ENCODE data around the gene RHOBTB3. TPM values are rescaled to one million over a fixed set of nuclear protein-coding genes. Genes with fewer than 3 reads are reported as not detected.

Gene RHOBTB3
- total RNA-seq, 3 donors from 2014 or later: 56.5 to 85.2 (median 60.4) TPM

DNA sequence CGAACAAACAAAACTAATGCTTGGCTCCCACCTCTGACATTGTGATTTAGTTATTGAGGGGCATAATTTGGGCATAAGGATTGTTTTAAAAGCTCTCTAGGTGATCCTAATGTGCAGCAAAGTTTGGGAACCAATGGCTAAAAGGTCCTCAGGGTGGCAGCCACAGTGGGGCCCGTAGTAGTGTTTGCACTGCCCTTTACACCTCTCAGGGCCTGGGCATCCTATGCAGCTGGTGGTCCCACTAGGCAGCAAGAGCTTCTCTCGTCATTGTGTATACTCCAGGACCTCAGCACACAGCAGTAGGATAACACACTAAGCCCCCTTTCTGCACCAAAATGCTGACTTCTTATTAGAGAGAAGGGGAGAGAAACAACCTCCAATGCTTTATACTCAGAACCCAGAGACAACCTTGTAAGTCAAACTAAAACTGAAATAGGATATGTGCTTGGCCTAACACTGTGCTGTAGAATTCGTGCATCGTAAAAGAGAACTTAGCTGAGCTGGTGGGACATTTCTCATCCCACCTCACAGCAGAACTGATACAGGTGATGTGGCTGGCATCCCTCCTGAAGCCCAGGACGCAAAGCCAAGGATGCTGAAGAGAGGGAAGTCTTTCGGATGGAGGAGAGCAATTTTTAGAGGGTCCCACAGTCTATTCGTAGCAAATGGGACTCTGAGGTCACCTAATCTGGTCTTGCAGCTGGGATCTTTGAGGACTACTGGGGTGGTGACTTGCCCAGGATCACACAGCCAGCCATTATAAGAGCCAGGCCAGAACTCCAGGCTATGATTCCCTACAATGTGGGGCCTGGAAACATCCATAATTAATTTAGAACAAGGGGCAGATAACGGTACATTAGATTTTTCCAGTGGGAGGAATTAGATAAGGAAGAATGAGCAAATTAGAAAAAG lies 90.2 kb downstream of the RHOBTB3 start:
- Histone ChIP-seq H3K4me1 (ENCODE audit: low read depth) (peaks cover 62% of the 10 kb centered on the region), H3K36me3 (ENCODE audit: low read depth) (no peaks in the 10 kb centered on the region), H3K9me3 (no peaks in the 10 kb centered on the region), H3K4me3 (peak overlapping the region; percentile 64)
- no peak for DNase-seq
- ATAC-seq: no peak
- TF ChIP-seq, protein P1, sequence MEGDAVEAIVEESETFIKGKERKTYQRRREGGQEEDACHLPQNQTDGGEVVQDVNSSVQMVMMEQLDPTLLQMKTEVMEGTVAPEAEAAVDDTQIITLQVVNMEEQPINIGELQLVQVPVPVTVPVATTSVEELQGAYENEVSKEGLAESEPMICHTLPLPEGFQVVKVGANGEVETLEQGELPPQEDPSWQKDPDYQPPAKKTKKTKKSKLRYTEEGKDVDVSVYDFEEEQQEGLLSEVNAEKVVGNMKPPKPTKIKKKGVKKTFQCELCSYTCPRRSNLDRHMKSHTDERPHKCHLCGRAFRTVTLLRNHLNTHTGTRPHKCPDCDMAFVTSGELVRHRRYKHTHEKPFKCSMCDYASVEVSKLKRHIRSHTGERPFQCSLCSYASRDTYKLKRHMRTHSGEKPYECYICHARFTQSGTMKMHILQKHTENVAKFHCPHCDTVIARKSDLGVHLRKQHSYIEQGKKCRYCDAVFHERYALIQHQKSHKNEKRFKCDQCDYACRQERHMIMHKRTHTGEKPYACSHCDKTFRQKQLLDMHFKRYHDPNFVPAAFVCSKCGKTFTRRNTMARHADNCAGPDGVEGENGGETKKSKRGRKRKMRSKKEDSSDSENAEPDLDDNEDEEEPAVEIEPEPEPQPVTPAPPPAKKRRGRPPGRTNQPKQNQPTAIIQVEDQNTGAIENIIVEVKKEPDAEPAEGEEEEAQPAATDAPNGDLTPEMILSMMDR (IDR thresholded peaks at IDR 0.05): no peak
- intact Hi-C loops (cut with DNase I, micrococcal nuclease): no loop called here

DNA sequence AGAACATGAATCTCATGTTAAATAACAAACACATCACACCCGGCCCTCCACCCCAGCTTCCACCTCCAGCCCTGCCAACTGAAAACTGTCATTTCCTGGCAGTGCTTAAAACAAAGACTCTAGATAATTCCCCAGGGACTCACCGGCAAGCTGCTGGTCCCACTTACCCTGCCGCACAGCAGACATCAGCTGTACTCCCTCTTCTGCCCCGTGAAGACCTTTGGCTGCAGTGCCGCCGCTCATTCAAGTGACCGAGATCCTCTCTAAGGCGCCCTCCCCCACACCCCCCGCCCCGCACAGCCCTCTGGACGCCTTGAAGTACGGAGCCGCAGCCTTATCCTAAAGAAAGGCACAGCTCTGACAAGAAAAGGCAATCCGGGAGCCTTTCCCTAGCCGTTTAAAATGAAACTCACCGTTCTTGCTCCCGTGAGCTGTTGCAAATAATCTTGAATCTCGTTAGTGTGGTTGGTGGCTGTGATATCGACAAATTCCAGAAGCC lies 91.0 kb downstream of the RHOBTB3 start:
- ATAC-seq (peak; percentile 51), DNase-seq (peak; percentile 77 to 82 (median 80))
- intact Hi-C loops (cut with DNase I, micrococcal nuclease): no loop called here
- H3K36me3 ChIP-seq (ENCODE audit: low read depth): no peaks in the 10 kb centered on the region
- no peaks in the 10 kb centered on the region for H3K9me3 ChIP-seq
- H3K4me1 ChIP-seq (ENCODE audit: low read depth): peaks cover 57% of the 10 kb centered on the region
- TF ChIP-seq, protein P1 (IDR thresholded peaks at IDR 0.05): no peak
- H3K4me3 ChIP-seq: peak overlapping the region; percentile 64

DNA sequence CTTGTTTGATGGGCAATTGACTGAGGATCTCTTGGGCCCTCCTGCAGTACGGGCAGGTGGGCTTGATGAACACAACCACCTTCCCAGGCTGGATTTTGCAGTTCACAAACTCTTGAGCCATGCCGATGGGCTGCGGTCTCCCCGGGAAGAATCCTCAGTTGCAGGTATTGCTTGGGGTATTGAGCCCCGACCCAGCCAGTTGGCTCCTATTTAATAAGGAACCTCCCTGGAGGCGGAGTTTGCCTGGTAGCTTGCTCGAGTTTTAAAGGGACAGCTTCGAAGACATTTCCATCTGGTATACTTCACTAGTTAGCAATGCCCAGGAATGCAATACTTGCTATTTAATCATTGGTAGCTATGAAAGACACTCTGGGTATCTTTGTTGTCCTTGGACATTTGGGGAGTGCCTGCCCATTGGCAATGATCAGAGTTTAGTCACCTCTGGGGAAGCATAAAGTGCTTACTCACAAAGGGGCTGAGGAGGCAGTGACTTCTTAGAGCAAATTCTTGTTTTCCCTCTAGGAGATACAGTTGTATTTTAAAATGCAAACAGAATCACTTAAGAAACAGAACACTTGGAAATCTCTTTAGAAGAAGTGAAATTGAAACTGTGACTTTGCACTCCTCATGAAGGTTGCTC lies 91.5 kb downstream of the RHOBTB3 start, which contains the start of gene GLRX:
TSS of gene GLRX (minus strand) at position 185 of the 640 bp plus-strand sequence. CDS start at position 121, 64 bp downstream.
- no peaks in the 10 kb centered on the region for H3K9me3 ChIP-seq
- ATAC-seq: peak; percentile 70
- TF ChIP-seq, protein P1 (IDR thresholded peaks at IDR 0.05): no peak
- H3K4me3 ChIP-seq: peak within 1 kb of the TSS; percentile 64
- H3K36me3 ChIP-seq (ENCODE audit: low read depth): no peaks in the 10 kb centered on the region
- peaks cover 56% of the 10 kb centered on the region for H3K4me1 ChIP-seq (ENCODE audit: low read depth)
- intact Hi-C loops (cut with DNase I, micrococcal nuclease): no loop called here
- DNase-seq: peak; percentile 80 to 90 (median 82)

DNA sequence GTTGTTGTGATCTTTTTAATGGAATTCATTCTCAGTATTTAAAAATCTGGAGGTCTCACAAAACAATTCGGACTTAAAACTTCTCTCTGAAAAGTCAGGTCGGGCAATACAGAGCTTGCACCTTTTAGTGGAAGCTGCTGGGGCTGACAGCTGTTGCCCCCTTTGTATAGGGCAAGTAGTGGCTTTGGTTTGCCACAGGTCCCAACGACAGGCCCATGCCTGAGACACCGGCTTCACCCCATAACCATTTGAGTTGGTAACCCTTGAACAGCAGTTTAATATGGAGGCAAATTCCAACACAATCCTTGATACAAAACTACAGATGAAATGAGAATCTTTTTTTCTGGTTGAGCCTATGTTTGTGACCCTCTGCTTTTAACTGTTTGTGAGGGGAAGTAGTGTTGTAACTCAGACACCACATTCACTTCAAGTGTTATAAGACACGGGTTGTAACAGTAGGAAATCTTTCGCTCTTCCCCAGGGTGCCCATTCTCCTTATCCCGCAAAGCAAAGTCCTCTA lies 92.1 kb downstream of the RHOBTB3 start:
- intact Hi-C loops (cut with DNase I, micrococcal nuclease): no loop called here
- TF ChIP-seq, protein P1 (IDR thresholded peaks at IDR 0.05): no peak
- Histone ChIP-seq H3K4me3 (no peak overlapping the region), H3K36me3 (ENCODE audit: low read depth) (no peaks in the 10 kb centered on the region), H3K4me1 (ENCODE audit: low read depth) (peaks cover 50% of the 10 kb centered on the region), H3K9me3 (no peaks in the 10 kb centered on the region)
- DNase-seq (no peak), ATAC-seq (no peak)

DNA sequence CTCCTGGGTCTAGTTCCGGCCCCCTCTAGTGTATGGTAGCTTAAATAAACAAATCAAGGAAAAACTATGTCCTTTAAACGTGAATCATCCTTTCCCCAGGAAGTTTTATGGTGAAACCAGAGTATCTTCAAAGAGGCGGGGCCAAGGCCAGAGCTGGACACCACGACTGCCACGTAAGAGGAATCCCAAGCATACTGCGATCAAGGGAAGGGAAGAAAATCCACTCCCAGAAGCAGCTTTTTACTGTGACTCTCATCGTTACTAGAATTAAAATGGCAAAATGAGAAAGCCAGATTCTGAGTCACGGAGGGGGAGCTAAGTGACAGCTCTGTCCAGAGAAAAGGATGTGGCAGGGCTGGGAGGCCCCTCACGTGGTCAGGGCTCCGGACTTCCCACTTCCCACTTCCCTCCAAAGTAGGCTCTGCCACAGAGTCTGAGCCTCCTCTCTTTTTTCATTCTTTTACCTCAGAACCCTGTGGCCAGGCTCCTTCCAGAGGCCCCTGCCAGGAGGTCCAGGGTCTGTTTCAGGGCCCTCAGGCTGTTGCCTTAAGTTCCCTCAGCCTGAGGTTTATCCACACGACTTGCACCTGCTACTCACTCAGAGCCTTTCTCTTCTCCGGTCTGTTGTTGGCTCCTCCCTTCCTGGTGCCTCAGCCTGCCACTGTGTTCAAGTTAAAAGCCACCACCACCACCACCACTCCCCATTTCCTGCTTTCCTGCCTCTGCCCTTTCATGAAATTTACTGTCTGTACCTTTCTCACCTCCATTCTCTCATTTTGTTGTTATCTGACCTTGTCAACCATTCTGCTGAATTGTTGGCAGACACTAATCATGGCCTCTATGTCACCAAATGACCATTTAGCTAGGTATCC lies 92.8 kb downstream of the RHOBTB3 start:
- no peak overlapping the region for H3K4me3 ChIP-seq
- ATAC-seq: peak; percentile 63
- TF ChIP-seq, protein P1 (IDR thresholded peaks at IDR 0.05): no peak
- DNase-seq: peak; percentile 65 to 77 (median 72)
- intact Hi-C loops (cut with DNase I, micrococcal nuclease): no loop called here
- no peaks in the 10 kb centered on the region for H3K36me3 ChIP-seq (ENCODE audit: low read depth)
- H3K9me3 ChIP-seq: no peaks in the 10 kb centered on the region
- H3K4me1 ChIP-seq (ENCODE audit: low read depth): peaks cover 45% of the 10 kb centered on the region

Data from mucosa of descending colon (tissue), 3 donors.